Stimulated activated CD4-positive, alpha-beta T cell treated with anti-CD3 and anti-CD28 coated beads, Interleukin-4, amount 100 ng/mL, for 1 hour (primary cell): ENCODE measurements around the gene IGLL1.
A peak's percentile ranks its signal among the peaks of the same experiment; 100 is the strongest.
"Not testable (repeated sequence)": the region's sequence is repeated elsewhere in the genome, so short reads cannot be mapped to it uniquely, and the experiment has no call there.

Experiments used
- DNase-seq: peaks from one replicate; pipeline ENCODE4 v3.0.0-alpha.2; 2020

Gene IGLL1

DNA sequence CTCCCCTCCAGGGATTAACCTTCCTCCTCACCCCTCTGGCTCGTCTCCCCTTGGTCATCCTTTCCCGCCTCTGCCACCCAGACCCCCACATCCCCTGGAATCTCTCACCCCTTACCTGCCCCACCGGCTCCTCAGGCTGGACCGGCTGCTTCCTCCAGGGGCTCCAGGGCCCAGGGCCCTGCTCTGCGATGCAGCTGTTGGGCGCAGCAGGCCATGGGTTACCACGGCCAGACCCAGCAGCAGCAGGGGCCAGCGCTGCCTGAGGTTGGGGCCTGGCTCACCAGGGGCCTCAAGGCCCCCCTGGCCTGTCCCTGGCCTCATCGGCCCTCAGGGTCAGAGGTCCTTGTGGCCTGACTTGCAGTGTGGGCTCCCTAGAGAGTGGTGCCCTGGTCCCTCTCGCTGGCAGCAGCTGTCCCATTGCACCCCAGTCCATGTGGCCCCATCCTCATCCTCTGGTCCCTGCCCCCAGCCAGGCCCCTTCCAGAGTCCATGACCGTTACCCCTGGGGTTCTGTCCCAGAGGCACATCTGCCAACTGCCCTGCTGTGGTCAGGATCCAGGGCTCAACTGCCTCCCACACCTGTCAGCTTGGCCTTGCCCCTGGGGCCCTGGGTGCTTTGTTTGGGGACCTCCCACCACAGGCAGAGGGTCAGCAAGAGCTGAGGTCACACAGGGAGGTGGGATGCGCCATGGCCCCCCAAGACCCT is at the start of gene IGLL1:
IGLL1 (minus strand) TSS at position 421 of the 706 bp plus-strand sequence; CDS start at position 321, 100 bp downstream.
- no peak for DNase-seq

DNA sequence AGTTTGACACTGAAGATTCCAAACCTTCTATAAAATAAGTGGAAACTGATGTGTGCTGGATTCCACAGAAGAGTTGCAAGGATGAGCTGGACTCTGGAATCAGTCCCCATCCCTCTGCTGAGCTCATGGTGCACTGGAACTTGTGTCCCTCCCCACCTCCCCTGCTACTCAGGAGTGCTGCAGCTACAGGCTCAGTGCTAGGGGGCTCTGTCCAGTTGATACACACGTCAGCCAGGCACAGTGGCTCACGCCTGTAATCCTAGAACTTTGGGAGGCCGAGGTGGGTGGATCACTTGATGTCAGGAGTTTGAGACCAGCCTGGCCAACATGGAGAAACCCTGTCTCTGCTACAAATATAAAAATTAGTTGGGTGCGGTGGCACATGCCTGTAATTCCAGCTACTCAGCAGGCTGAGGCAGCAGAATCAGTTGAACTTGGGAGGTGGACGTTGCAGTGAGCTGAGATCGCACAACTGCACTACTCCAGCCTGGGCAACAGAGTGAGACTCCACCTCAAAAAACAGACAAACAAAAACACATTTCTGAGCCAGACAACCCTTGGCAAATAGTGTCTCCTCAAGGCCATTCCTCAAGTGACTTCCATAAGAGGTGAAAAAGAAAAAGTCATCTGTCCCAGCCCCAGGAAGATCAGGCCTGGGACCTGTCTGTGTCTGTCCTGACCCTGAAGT is 48.1 kb upstream of the IGLL1 start:
- not testable (repeated sequence) for DNase-seq

DNA sequence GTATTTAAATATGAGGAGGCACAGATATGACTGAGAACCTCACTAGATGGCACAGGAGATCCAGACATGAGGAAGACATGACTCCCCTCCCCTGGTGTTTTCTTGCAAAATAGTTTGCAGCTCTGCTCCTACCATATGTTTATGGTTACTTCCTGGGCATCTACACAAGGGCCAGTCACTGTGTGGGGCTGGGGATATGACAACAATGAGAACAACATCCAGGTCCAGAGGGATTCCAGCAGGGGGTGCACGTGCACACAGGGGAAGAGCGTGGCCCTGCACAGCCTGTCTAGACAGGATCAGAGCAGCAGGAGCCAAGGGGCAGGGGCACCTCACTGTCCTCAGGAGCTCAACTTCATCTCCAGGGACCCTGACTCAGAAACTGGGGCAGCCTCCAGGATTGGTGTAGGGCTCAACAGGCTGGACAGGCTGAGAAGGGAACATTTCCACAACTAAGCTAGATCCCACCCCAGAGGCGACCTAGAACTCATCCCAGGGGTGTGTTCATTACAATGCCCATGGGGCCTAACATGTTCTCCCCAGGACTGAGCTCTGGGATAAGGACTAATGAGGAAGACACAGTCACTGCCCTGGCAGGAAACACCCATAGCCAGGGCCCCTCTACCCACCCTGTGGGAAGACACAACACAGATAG is 47.4 kb upstream of the IGLL1 start:
- DNase-seq = peak; percentile 60

DNA sequence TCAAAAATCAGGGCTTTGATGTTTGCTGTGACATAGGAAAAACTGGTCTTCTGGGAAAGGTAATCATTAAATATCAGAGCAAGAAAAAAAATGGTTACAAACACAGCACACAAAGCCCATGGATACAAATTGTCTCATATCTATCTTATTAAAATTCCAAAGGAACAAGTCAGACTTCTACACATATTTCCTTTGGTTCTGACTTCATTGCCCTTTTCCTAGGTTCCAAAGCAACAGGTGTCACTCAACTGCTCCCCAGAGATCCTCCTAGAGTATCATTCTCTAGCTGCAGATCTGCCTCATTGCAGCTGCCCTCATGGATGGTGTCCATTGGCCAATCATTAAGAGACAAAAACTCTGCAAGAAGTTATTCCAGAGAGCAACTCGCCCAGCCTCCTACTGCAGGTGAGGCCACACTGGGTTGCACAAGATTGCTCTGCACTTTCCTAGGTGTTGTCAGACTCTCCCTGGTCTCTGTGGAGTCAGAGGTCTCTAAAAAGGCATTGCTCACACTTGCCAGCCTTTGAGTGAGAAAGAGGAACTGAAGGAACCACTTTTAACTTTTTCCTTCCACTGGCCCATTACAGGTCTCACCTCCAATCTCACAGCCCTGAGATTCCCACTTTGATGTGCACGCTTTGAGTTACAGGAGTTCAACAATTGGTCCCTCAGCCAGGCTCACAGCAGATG is 46.3 kb upstream of the IGLL1 start:
- DNase-seq = no peak

DNA sequence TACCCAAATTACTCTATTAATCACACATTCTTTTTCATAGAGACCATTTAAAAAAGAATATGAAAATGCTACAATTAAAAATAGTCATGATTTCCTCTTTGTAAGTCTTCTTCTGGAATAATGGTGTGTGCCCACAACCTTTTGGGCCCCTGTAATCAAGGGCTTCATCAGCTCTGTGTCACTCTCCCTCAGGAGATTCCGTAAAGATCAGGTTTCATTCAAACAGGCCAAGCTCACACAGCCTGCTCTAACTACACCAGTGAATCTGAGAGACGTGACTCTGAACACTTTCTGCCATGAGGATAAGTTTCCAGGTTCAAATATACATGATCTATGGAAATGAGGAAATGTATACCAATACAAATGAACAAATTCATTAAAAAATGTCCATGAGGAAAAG is 42.5 kb upstream of the IGLL1 start:
- DNase-seq = no peak

DNA sequence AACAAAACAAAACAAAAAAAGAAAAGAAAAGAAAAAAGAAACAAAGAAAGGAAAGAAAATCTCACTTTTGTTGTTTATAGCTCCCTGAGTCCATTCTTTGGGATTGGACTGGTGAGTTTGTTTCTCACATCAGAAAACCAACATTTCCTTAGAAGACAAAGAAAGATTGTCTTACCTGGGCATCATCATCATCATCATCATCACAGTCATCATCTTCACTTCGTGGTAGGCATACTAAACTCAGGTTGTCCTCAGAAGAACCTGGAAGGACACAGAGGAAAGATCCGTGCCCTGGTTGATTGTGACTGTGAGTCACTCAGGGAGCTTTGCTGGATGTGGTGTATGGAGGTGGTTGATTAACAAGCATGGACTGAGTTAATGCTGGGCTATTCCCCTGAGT is 41.8 kb upstream of the IGLL1 start:
- DNase-seq = not testable (repeated sequence)

DNA sequence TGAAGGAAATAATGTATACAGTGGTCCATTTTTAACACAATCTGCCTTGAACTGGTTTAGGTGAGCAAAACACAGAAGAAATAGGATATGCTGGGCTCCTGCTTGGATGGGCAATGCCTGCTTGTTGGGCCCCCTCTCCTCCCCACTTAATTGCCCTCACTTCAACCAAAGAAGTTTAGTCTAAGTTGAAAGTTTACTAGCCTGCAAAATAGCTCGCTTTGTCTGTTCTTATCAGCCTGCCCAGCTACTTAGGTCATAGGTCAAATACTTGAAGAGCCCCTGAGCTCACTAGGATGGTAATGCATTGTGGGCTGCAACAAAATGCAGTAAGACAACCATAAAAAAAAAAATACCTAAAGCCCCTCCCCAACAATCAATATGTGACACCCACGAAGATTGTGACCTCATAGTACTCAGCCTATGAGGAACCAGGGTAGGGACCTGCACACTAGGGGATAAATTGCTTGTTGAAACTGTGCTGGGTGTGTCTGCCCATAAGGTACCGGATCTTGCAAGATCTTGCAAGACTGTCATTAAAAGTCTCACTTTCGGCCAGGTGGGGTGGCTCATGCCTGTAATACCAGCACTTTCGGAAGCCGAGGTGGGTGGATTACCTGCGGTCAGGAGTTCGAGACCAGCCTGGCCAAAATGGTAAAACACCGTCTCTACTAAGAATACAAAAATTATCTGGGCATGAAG is 41.1 kb upstream of the IGLL1 start:
- no peak for DNase-seq

DNA sequence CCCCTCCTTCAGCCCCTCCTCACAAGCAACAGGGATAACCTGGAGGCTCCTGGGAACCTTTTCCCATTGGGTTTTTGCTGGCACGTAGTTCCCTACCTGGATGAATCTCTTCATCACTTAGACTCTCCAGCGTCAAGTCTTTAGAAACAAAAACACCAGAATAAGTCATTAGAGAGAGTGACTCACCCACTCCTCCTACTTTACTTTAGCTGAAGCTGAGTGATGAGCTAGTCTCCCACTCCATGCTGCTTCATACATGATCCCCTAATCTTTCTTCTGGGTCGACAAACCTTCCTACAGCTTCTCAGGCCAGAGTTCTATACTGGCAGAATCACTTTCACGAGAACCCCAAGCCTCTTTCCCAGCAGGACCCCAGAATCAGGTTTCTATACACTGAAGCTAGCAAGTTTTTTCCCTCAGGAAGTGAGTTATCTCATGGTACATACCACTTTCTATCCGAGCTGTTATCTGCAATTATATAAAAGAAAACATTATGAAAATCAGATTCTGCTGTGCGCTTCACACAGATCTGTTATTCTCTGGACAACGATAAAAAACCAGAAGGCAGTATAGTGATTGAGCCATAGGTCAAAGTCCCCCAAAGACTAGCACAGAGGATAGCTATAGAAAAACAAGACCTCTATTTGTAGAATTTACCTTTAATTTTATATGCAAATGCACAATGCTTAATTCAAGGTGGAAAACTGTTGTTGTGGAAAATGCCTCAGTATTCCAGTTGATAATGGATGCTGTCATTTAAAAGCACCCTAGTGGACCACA is 33.3 kb upstream of the IGLL1 start:
- DNase-seq = no peak

DNA sequence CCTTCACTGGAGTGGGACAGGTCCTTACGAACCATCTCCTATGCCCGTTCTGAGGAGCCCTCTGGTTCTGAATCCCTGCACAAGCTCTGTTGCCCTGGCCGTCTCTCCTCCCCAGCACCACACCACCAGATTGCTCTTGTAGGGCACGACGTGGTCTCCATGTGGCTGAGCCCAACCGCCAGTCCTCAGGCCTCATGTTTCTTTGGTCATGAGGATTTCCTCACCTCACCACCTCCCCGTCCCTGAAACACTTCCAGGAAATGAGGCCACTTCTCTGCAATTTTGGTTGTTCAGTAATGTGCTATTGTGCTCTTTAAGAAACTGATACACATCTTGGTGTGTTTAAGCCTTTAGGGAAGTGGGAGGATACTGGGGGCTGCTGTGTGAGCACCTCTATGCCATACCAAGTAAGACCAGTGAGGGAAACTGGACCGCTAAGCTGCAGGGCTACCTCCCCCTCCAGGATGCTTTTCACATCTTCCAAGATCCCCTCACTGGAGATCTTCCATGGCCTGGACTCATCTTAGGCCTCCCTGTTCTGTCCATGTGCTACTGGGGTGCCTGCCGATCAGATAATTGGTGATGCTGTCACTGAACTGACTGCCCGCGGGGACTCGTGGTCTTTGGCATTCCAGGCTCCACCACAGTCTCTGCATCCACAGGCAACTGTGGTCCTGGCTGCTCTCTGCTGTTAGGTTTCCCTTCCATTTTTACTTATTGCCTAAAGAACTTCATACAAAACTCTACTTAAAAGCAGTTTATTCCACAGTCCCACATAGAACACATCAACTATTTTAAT is 30.1 kb upstream of the IGLL1 start:
- no peak for DNase-seq

DNA sequence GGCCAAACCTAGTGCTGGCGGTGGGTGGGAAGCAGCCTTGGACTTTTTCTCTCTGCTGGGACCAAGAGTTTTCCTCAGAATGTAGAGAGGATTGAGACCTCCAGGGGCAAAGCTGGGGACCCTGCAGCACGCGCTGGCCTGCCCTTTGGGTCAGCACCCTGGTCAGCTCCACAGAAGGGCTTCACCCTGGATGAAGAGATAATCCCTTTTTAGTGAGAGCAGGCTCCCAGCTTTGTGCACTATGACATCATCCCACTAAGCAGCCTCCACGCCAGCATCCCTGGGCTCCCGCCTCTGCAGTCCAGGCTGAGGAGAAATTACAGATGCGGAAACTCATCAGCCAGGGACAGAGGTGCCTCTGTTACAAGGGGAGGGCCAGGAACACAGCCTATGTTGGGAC is 28.5 kb upstream of the IGLL1 start:
- DNase-seq = no peak

DNA sequence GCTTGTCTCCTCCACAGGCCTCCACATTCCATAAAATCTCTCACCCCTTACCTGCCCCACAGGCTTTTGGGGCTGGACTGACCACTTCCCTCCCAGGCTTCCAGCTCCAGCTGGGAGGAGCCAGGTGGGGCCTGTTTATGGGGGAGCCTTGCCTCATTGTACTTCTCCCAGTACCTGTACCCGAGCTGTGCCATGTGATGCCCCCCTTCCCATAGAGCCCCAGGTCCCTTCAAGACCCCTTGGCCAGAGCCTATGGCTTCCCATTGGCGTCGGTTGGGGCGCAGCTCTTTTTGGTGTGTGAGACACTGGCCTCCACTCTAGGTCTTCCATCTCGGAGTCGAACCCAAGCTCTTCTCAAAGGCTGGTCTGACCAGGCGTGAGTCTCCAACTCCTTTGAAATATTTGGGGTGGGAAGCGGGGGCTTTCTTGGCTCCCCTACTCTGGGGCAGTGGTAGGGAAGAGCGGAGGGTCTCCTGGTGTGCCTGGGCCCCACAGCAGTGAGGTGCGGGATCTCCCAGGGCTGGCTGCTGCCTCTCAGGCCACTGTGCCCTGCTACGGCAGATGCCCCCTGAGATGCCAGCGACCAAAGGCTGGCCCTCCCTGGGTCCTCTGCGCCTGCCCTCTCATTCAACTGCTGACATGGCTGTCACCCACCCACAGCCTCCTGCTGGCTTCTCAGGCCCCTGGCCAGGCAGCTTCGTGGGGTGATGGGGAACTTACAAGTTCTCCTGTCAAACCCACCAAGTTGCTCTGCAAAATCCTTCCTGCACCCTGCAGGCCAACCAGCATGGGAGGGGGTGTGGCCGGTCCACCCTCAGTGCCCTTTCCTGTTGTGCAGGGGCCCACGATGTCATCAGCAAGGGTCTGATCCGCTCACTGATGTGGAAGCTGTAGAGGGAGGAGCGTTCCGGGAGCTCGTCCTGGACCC is 26.4 kb upstream of the IGLL1 start:
- no peak for DNase-seq

DNA sequence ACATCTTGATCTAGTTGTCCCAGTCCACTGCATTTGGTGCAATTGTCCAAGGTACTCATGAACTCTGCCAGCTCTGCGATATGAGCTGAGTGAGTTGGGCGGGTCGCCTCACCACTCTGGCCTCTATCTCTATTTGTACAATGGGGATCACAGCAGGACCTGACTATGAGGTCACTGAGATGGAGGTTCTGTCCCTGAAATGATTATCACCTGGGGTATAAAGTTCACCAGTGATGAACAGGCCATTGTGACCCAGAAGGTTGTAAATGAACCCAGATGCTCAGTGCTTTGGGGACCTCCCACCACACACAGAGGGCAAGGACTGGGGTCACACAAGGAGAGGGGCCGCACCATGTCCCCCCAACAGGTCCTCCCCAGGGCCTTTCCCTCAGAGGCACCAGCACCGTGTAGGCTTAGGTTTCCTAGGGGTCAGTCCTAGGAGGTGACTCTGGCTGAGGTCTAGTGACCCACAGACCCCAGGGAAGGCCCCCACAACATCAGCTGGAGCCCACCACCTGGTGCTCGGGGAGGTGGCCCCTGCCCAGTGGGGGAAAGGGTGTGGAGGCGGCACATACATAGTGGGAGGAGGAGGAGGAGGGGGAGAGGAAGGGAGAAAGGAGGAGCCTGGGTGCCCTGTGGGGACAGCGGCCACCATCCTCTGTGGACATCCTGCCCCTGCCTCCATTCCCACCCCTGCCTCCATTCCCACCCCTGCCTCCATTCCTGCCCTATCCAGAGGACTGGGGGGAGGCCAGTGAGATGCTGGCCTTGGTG is 25.0 kb upstream of the IGLL1 start:
- DNase-seq = no peak

DNA sequence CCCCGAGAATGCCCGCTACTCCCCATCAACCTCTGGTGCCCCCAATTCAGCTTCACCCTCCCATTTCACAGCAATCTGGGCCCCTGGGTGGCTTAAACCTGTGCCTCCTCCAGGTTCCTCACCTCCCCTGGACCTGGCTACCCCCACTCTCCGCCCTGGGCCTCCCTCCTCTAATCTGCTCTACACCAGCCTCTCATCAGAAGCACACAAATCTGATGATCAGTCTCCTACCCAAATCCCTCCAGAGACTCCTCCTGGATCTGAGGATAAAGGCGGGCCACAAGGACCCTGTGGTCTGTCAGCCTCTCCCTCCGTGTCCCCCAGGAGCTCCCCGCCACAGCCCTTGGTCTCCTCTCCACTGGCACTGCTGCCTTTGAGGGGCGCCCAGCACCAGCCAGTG is 23.2 kb upstream of the IGLL1 start:
- no peak for DNase-seq

DNA sequence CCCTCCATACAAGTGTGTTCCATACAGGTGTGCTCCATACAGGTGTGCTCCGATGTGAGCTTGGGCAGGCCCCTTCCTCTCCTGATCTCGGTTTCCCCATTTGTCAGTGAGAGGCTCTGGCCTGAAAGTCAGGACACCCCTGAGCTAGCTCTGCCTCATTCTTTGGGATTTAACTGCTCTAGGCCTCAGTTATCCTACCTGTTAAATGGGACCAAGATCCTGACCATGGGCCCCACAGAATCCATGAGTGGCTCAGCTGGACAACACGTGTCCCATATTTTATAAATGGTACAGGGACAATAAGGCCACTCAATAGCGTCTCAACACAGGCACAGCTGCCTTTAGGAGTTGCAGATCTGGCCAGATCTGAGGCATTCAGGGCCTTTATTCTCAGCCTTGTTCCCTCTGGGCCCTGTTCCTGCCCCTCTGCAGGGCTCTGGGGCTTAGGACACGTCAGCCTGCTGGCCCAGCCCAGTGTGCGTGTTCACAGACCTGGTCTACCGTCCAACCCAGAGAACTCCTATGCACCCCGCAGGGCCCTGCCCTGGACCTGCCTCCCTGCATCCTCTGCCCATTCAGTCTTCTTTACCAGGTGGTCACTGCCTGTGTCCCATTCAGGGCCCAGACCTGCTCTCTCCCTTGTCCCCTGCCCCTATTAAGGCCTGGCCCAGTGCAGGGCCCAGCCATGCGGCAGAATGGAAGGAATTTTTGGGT is 18.9 kb upstream of the IGLL1 start:
- DNase-seq = no peak

DNA sequence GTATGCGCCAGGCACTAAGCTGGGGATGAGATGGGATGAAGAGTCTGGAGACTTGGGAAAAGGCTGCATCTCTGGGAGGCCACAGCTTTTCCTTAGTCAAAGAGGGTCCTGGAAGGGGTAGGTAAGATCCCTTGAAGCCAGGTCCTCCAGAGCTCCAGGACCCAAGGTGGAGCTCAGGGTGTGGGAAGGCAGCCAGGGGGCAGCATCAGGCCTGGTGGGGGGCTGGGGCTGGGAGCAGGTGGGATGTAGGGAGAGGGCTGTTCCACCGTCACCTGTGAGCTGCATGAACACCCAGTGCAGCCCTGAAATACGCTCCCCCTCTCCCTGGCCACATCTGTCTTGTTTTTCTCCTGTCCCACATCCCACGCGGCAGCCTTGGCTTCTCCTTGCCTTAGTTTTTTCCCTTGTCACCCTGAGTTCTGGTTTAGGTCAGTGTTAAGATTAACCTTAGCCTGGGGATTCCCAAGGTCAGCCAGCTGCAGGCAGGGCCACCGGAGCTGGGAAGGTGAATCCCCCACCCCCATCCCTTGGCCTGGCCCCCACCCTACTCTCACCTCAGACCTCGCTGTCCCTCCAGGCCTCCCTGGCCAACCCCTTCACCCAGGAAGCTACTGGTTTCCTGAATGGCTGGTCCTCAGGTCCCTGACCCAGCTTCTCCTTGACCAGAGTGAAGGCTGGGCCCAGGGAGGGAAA is 17.6 kb upstream of the IGLL1 start:
- not testable (repeated sequence) for DNase-seq

DNA sequence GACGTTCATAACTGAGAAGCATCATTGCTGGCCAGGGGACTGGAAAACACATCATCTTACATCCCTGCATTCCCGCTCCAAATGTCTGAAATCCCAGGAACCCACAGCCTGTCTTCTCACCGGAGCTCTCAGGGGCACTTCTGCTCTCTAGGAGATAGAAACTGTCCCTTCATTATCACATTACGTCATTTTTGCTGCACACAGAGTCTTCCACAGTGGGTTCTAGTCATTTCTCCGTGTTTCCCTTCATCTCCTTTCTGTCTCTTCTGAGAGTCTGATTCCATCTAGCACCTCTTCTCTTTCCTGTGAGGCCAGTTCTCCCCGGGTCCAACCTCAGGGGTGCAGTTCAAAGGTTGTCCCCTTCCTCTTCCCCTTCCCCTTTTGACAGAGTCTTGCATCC is 15.8 kb upstream of the IGLL1 start:
- DNase-seq = not testable (repeated sequence)

DNA sequence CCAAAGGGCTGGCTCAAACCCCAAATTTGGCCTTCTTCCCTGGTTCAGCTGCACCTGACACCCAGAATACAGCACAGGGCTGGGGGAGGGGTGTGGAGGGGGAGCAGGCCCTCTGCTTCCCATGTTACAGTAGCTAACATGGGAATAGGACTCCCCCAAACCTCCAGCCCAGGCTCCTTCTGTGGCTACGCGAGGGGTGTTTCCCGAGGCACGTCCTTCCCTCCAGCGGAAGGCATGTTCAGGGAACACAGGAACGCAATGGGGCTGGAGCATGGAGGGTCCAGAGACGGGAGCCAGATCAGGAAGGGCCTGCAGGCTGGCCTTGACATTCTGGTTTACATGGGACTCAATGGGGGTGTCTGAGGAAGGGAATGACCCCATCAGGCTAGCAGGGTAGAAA is 11.8 kb upstream of the IGLL1 start:
- DNase-seq = no peak
